Measurements from ENCODE around the gene SEMA7A.
A peak's percentile ranks its signal among the peaks of the same experiment; 100 is the strongest.
"Not testable (repeated sequence)": the region's sequence is repeated elsewhere in the genome, so short reads cannot be mapped to it uniquely, and the experiment has no call there.

Gene SEMA7A

GRCh38 chr15:74433592-74434262 lies at the start of gene SEMA7A:
Gene SEMA7A, minus strand, starts transcription at chr15:74433958. Its CDS starts 40 bp downstream, at chr15:74433918.
- DNase-seq (ENCODE audit: low read depth in 2 of 2): peak; percentile 79 to 80

- DNase-seq (ENCODE audit: low read depth in 2 of 2): no peak
These were observed 48.9 kb upstream of the SEMA7A start for GRCh38 chr15:74482661-74483060.

- DNase-seq (ENCODE audit: low read depth in 2 of 2): not testable (repeated sequence)
These were observed 46.6 kb upstream of the SEMA7A start for GRCh38 chr15:74480364-74480763.

GRCh38 chr15:74471621-74472020 lies 37.9 kb upstream of the SEMA7A start:
- DNase-seq (ENCODE audit: low read depth in 2 of 2): not testable (repeated sequence)

- no peak for DNase-seq (ENCODE audit: low read depth in 2 of 2)
These were observed 37.1 kb upstream of the SEMA7A start for GRCh38 chr15:74470631-74471395.

GRCh38 chr15:74468341-74469032 lies 34.7 kb upstream of the SEMA7A start:
- DNase-seq (ENCODE audit: low read depth in 2 of 2): no peak

GRCh38 chr15:74466570-74466969 lies 32.8 kb upstream of the SEMA7A start:
- no peak for DNase-seq (ENCODE audit: low read depth in 2 of 2)

GRCh38 chr15:74464897-74465296 lies 31.1 kb upstream of the SEMA7A start:
- no peak for DNase-seq (ENCODE audit: low read depth in 2 of 2)

- no peak for DNase-seq (ENCODE audit: low read depth in 2 of 2)
These were observed 30.5 kb upstream of the SEMA7A start for GRCh38 chr15:74464216-74464615.

- no peak for DNase-seq (ENCODE audit: low read depth in 2 of 2)
These were observed 29.9 kb upstream of the SEMA7A start for GRCh38 chr15:74463634-74464033.

GRCh38 chr15:74461847-74462511 lies 28.2 kb upstream of the SEMA7A start:
- no peak for DNase-seq (ENCODE audit: low read depth in 2 of 2)

- peak; percentile 96 to 98 for DNase-seq (ENCODE audit: low read depth in 2 of 2)
These were observed 27.4 kb upstream of the SEMA7A start, which contains the start of gene UBL7 for GRCh38 chr15:74460871-74461846. Gene UBL7, minus strand, starts transcription at chr15:74461160. Its CDS starts 2,293 bp downstream, at chr15:74458867.

- DNase-seq (ENCODE audit: low read depth in 2 of 2): no peak
These were observed 26.5 kb upstream of the SEMA7A start for GRCh38 chr15:74460298-74460697.

GRCh38 chr15:74459798-74460197 lies 26.0 kb upstream of the SEMA7A start:
- not testable (repeated sequence) for DNase-seq (ENCODE audit: low read depth in 2 of 2)

GRCh38 chr15:74458473-74458872 lies 24.7 kb upstream of the SEMA7A start:
- DNase-seq (ENCODE audit: low read depth in 2 of 2): no peak

- not testable (repeated sequence) for DNase-seq (ENCODE audit: low read depth in 2 of 2)
These were observed 23.3 kb upstream of the SEMA7A start for GRCh38 chr15:74457036-74457435.

GRCh38 chr15:74454764-74455500 lies 21.2 kb upstream of the SEMA7A start:
- no peak for DNase-seq (ENCODE audit: low read depth in 2 of 2)

GRCh38 chr15:74453925-74454763 lies 20.4 kb upstream of the SEMA7A start:
- no peak for DNase-seq (ENCODE audit: low read depth in 2 of 2)

All from stimulated activated CD8-positive, alpha-beta memory T cell treated with anti-CD3 and anti-CD28 coated beads, Interleukin-15, amount 100 ng/mL, for 48 hours (primary cell).